HG03159 (cell line): Measurements from ENCODE around the gene HYDIN.

Experiments used
- ATAC-seq: cut with Tn5 transposase; IDR thresholded peaks from one replicate; pipeline ENCODE4 v1.9.1; 2021; ENCODE audit warnings: mild to moderate bottlenecking, moderate library complexity; ENCODE audit not compliant: unreplicated experiment

The HYDIN gene

GRCh38 chr16:70793851-70794502, 436.5 kb downstream of the HYDIN start:
- ATAC-seq: peak; percentile 55

DNA sequence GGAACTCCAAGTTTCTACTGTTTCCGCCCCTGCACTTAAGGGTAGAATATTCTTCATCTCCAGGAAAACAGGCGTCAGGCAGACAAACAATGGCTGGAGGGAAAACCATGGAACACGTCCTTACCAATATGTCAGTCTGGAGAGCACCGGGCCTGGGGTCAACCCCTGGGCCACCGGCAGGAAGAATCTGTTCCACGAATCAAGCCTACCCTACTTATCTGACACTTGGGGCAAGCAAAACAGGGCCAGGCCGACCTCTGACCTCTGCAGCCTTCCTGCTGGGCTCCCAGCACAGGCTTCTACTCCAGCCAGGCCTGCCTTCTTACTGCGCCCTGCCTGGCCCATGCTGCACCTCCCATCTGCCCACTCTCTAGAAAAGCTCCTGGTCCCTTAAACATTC, 439.7 kb downstream of the HYDIN start:
- ATAC-seq: no peak

GRCh38 chr16:70789595-70790447, 440.7 kb downstream of the HYDIN start:
- ATAC-seq: no peak

- ATAC-seq: no peak
These were observed 441.6 kb downstream of the HYDIN start for GRCh38 chr16:70788668-70789594.

GRCh38 chr16:70786020-70786755, 444.3 kb downstream of the HYDIN start:
- ATAC-seq: no peak

DNA sequence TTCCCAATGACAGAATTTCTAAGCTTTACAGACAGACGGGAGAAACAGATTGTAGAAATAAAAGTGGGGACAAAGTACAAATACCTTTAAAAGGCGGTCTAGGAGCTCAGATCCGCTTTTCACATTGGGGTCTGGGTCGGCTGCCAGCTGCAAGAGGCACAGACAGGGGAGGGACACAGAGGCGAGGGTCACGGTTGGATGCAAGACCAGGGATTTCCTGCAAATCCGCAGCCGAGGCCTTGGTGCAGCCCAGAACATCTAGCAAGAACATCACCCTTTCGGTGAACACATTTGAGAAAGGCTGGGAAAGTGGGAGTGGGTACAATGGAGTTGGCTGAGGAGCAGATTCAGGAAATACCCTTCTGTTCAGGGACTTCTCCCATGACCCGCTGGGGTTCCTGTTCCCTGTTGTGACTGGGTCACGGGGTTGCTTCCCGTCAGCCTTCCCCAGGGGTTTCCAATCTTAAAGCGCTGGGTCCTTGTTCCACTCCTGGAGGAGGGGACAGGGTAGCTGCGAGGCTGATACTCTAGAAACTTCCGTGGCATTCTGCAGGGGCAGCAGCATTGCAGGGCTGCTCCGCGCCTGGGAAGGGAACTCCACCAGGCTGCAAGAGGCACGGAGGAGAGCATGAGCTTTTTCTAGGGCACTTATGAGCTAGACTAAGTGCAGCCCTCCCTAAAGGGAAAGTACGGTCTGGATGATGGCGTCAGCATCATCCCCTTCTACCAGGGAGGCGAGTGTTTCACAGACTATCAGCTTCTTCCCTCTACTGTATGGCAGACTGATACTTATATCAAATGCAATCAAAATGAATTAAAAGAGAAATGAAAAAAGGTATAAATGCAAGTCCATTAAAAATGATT, 445.6 kb downstream of the HYDIN start:
- ATAC-seq: no peak

DNA sequence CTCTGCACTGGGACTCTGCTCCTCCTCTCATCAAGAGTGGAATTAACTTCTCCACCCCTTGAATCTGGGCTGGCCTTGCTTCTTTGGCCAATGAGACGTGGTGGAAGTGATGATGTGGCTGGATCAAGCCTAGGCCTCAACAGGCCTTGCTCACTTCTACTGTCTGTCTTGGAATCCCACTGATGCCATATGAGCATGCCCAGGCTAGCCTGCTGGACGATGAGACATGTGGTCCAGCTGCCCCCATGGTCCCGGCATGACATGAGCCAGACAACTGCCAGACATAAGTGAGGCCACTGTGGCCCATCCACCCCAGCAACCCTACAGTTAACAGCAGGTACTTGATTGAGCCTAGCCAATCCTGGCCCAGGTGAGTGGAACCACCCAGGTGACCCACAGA, 448.3 kb downstream of the HYDIN start:
- ATAC-seq: no peak

GRCh38 chr16:70781800-70782199, 448.7 kb downstream of the HYDIN start:
- ATAC-seq: no peak

GRCh38 chr16:70780546-70780945, 450.0 kb downstream of the HYDIN start:
- ATAC-seq: no peak

DNA sequence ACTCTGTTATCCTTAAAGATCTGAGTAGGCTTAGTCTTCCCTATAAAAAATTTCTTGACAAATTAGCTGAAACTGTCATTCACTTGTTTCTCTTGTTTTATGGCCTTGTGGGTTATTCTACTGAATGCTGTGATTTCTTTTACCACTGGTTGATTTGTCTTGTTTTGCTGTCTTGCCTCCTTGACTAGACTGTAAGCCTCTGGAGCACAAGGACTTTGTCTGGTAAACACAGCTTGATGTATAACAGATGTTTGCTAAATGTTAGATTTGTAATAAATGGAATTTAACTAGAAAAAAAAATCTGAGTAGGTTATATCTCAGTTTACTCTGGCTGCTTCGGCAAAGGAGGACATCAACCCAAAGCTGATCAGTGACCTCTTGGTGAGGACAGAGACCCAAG, 451.2 kb downstream of the HYDIN start:
- ATAC-seq: no peak

DNA sequence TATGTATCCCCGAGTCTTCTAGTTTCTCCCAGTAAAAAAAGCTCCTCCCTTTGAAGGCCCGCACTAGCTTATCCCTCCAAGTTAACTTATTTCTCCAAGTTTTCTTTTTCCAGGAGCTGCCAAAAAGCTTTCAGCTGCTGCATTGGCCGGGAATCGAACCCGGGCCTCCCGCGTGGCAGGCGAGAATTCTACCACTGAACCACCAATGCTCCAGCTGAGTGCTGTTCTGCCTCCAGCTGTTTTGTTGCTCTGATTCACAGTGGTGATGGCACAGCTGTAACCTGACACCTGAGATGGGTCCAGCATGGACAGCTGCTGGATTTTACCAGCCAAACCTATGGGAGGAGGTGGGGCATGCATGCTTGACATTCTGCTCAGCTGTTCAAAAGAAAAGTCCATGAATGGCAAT, 451.6 kb downstream of the HYDIN start:
- no peak for ATAC-seq

- no peak for ATAC-seq
These were observed 452.5 kb downstream of the HYDIN start for GRCh38 chr16:70777973-70778406.

DNA sequence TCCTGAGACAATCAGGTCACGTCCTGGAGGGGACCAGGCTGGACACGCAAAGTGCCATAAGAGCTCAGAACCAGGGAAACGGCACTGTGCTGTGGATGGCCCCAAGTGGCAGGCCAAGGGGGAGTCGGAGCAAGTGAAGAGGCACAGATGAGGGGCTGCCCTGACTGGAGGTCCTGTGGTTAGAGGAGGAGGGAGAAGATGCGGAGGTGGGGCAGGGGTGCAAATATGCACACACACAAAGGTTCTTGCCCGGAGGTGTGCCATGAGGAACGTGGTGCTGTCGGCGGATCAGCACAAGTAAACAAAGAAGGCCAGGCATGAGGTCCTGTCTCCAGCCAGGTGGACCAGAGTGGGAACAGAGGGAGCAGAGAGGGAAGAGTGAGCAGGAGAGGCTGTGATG, 453.0 kb downstream of the HYDIN start:
- ATAC-seq: no peak

GRCh38 chr16:70775399-70775798, 455.1 kb downstream of the HYDIN start:
- no peak for ATAC-seq

GRCh38 chr16:70774261-70774660, 456.3 kb downstream of the HYDIN start:
- no peak for ATAC-seq

DNA sequence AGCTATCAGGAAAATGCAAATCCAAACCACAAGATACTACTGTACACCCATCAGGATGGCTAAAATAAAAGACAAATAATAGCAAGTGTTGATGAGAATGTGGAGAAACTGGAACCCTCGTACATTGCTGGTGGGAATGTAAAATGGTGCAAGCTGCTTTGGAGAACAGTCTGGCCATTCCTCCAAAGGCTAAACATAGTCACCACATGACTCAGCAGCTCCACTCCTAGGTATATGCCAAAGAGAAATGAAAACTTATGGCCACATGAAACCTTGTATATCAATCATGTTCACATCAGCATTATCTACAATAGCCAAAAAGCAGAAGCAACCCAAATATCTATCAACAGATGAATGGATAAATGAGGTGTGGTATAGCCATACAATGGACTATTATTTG, 458.0 kb downstream of the HYDIN start:
- no peak for ATAC-seq

GRCh38 chr16:70770626-70771552, 459.6 kb downstream of the HYDIN start:
- peak; percentile 48 for ATAC-seq

GRCh38 chr16:70770291-70770625, 460.3 kb downstream of the HYDIN start:
- ATAC-seq: no peak

DNA sequence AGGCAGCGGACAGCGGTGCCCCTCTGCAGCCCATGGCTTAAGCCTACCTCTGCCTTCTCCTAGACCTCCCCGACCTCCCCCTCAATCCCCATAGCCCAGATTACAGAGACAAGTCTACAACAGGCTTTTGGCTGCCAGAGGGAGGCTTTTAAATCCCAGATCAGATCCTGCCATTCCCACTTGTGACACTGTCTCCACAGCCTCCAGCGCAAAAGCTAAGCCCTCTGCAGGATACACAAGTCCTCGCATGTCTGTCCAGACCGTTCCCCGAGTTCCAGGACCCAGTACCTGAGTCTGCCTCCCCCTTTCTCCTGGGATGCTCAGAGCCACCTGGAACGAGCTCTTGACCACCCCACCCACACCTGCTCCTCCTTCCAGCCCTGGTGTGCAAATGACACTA, 460.8 kb downstream of the HYDIN start:
- ATAC-seq: no peak
